HTR-8/SVneo (cell line): Measurements from ENCODE around the gene ANKRD28.

Source experiments
- DNase-seq: peaks from one replicate; pipeline ENCODE4 v3.0.0; 2011; ENCODE audit warnings: low spot score, mixed read lengths; ENCODE audit not compliant: insufficient read length
- FAIRE-seq: peaks from 2 replicates; lab custom pipeline; 2011; peaks lifted over from hg19 to GRCh38; lab: Jason Lieb, UNC

The ANKRD28 gene

DNA sequence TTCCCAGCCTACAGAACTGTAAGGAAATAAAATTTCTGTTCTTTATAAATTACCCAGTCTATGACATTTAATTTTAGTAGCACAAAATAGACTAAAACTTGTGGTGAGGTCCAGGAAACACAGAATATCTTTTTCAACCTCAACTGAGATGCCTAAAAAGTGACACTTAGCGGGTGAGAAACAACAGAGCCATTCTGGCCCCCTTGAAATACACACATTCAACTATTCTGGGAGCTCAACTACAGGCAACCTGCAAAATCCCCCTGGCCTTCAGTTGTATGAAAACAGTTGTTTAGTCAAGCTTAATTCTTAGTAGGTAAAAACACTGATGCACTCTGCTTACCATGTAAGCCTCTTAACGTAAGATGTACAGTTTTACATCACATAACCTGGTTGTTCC, 66.8 kb downstream of the ANKRD28 start:
- no peak for FAIRE-seq
- no peak for DNase-seq

DNA sequence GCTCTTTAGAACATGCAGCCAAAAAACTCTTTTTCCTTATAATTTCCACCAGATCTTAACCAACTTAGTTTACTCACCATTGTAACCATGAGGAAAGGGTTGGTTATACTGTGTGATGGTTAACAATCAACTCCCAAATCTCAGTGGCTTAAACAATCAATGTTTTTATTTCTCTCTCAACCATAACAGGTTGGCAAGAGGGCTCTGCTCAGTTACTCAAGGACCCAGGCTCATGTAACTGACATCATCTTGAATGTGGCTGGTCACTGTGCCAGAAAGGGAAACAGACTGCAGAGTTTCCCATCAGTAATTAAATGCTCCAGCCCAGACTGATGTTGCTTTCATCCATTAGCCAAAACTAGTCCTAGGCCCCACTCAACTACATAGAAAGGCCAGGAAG, 69.0 kb downstream of the ANKRD28 start:
- DNase-seq: no peak
- FAIRE-seq: no peak

GRCh38 chr3:15726881-15727280, 70.9 kb downstream of the ANKRD28 start:
- FAIRE-seq (no peak), DNase-seq (no peak)

DNA sequence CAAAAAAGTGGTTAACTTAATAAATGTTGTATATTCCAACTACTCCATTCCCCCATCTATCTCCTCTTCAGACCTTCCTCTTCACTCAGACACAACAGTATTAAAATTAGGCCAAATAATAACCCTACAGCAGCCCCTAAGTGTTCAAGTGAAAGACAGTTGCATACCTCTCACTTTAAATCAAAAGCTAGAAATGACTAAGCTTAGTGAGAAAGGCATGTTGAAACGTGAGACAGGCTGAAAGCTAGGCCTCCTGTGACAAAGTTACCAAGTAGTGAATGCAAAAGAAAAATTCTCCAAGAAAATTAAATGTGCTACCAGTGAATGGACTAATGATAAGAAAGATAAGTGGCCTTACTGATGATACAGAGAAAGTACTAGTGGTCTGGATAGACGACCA, 71.7 kb downstream of the ANKRD28 start:
- FAIRE-seq (peak; percentile 9), DNase-seq (no peak)

DNA sequence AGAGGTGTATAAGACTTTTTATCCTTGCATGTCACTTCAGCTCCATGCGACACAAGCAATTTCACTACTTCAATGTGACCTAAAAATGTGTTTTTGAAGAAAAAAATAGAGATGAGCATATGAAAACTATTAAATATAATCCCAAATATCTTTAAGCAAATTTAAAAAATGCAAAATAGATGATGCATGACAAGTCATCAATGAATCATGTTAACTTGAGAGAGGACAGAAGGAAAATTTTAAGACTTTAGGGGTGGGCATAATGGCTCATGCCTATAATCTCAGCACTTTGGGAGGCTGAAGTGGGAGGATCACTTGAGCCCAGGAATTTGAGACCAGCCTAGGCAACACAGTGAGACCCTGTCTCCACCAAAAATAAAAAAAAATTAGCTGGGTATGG, 73.3 kb downstream of the ANKRD28 start:
- FAIRE-seq (no peak), DNase-seq (no peak)

GRCh38 chr3:15723624-15723884, 74.2 kb downstream of the ANKRD28 start:
- DNase-seq: no peak
- no peak for FAIRE-seq

- DNase-seq: no peak
- no peak for FAIRE-seq
Measured at GRCh38 chr3:15722877-15723623, 74.7 kb downstream of the ANKRD28 start.

DNA sequence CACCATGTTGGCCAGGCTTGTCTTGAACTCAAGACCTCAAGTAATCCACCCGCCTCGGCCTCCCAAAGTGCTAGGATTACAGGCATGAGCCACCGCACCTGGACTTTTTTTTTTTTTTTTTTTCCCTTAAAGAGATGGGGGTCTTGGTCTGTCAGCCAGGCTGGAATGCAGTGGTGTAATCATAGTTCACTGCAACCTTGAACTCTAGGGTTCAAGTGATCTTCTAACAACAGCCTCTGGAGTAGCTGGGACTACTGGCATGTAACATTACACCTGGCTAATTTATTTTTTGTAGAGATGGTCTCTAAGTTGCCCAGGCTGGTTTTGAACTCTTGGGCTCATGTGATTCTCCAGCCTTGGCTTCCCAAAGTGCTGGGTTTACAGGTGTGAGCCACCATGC, 81.6 kb downstream of the ANKRD28 start:
- DNase-seq (no peak), FAIRE-seq (no peak)

GRCh38 chr3:15714448-15714847, 83.3 kb downstream of the ANKRD28 start:
- FAIRE-seq (no peak), DNase-seq (no peak)

DNA sequence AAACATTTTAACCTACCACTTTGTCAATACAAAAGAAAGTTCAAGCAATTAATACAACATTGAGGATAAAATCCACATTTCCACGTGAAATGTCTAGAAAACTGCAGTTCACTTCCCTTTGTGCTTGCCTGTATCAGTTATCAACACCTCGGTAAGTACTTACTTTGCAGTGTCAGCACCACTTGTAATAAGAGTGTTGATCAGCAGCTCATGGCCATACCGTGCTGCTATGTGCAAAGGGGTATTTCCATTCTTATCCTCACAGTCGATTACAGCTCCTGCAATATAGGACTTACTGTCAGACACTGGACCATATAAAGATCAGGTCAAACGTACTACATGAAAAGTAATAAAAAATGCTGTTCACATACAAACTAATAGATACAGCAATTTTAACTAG, 84.4 kb downstream of the ANKRD28 start:
- FAIRE-seq: no peak
- DNase-seq: no peak

DNA sequence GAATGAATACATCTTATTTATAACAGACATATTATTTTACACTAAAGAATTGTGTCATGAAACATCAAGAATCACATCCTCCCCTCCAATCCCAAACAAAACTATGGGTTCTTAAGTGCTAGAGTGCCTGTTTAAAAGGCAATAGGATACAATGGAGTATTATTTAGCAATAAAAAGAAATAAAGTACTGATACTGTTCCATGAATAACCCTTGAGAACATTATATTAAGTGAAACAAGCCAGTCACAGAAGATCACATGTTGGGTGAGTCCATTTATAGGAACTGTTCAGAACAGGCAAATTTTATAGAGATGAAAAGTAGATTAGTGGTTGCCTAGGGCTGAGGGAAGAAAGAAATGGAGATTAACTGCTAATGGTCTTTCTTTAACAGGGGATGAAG, 86.5 kb downstream of the ANKRD28 start:
- DNase-seq: no peak
- FAIRE-seq: no peak

- DNase-seq: no peak
- no peak for FAIRE-seq
Measured at GRCh38 chr3:15708882-15709677, 88.7 kb downstream of the ANKRD28 start.

DNA sequence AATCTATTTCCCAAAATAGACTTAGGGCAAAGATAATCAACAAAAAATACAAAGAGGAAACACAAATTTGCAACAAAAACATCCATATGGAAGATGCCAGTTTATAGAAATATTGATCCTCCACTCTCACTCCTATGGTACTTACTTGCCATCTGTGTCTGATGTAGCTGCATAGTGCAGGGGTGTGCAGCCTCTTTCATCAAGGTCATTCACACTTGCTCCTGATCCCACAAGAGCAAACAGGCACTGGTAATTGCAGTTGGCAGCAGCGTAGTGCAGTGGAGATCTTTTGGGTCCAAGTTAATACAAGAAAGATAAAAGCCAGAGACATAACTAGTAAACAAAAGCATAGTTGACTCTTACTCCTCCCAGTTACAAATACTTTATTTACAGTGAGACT, 90.0 kb downstream of the ANKRD28 start:
- DNase-seq (no peak), FAIRE-seq (no peak)

GRCh38 chr3:15703346-15703745, 94.4 kb downstream of the ANKRD28 start:
- DNase-seq (no peak), FAIRE-seq (no peak)

- no peak for FAIRE-seq
- DNase-seq: no peak
Measured at GRCh38 chr3:15694628-15695027, 103.2 kb downstream of the ANKRD28 start.

DNA sequence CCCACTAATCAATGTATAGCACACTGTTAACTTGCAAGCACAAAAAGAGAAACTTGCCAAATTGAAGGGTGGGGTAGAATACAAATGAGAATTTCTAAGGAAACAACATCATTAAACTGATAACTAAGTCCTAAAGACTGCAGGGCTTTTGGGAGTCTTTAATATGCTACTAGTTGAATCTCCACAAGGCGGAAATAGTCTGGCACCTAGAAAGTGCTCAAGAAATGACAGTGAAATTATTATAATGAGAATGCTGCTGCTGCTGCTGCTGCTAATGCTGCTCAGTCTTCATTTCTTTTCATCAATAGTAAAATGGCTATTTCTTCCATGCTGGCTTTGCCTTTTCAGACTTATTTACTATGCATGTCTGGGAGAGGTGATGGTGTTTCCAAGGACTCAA, 104.4 kb downstream of the ANKRD28 start:
- FAIRE-seq (no peak), DNase-seq (no peak)

GRCh38 chr3:15690748-15691147, 107.0 kb downstream of the ANKRD28 start:
- FAIRE-seq (no peak), DNase-seq (no peak)

DNA sequence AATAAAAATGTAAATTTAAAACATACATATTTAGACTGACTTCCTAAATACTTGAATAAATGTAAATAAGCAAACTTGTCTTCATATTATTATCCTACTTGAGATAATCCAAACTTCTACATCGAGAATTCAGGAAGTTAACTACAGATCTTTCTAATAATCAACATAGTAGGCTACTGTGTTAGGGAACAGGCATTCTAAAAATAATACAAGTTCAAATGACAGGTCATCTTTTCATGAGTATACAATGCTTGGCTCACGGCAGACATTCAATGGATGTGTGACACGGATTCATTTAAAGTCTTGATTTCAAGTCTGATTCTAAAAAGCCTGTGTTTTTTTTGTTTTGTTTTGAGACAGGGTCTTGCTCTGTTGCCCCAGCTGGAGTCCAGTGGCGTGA, 107.5 kb downstream of the ANKRD28 start:
- no peak for DNase-seq
- no peak for FAIRE-seq

DNA sequence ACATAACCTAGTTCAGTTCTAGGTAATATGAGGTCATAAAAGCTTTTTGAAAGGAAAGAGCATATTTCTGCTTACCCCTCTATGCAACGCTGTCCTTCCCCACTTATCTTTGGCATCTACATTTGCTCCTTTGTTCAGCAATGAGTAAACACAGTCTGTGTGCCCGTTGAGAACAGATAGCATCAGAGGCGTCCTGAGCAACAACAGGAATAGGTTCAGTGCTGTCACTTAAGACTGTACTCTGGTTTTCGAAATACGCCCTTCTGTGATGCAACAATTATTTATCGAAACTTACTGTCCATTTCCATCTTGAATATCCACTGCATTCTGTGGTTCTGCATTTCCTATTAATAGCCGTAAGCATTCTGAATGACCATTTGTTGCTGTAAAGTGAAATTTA, 111.9 kb downstream of the ANKRD28 start:
- DNase-seq (no peak), FAIRE-seq (no peak)

- DNase-seq: no peak
- no peak for FAIRE-seq
Measured at GRCh38 chr3:15683253-15683652, 114.5 kb downstream of the ANKRD28 start.

- DNase-seq: no peak
- FAIRE-seq: no peak
Measured at GRCh38 chr3:15682561-15683185, 115.1 kb downstream of the ANKRD28 start.

GRCh38 chr3:15681668-15682067, 116.1 kb downstream of the ANKRD28 start:
- no peak for DNase-seq
- FAIRE-seq: no peak
